ENCODE data around the gene KIFC3.

GRCh38 chr16:57775661-57776469 is 26.4 kb downstream of the KIFC3 start:
- TF ChIP-seq CTCF (IDR thresholded peaks at IDR 0.05; ENCODE audit: low read depth, low read length, poor library complexity, severe bottlenecking) (no peak), EZH2phosphoT487 (IDR thresholded peaks at IDR 0.05; ENCODE audit: borderline replicate concordance, low read length) (no peak)

Measured in DOHH2 (cell line).